Endothelial cell (in vitro differentiated cells): ENCODE data around the gene GPR39. TPM values are rescaled to one million over a fixed set of nuclear protein-coding genes. Genes with fewer than 3 reads are reported as not detected.

Experiments used
- DNase-seq: peaks from one replicate; pipeline ENCODE4 v3.0.0; 2021; ENCODE audit warnings: low spot score
- H3K27ac Mint-ChIP-seq: one replicate; pipeline ENCODE4 v1.8.0; 2021; ENCODE audit warnings: mixed read lengths, inconsistent platforms; ENCODE audit not compliant: unreplicated experiment
- H3K27me3 Mint-ChIP-seq: one replicate; pipeline ENCODE4 v1.8.0; 2021; ENCODE audit warnings: mild to moderate bottlenecking, moderate library complexity, mixed read lengths, inconsistent platforms; ENCODE audit not compliant: unreplicated experiment
- H3K36me3 Mint-ChIP-seq: one replicate; pipeline ENCODE4 v1.8.0; 2021; ENCODE audit warnings: mild to moderate bottlenecking, low read depth, mixed read lengths, inconsistent platforms; ENCODE audit not compliant: unreplicated experiment
- H3K4me1 Mint-ChIP-seq: one replicate; pipeline ENCODE4 v1.8.0; 2021; ENCODE audit warnings: mild to moderate bottlenecking, mixed read lengths, inconsistent platforms; ENCODE audit not compliant: unreplicated experiment
- H3K4me3 Mint-ChIP-seq: one replicate; pipeline ENCODE4 v1.8.0; 2021; ENCODE audit warnings: mild to moderate bottlenecking, mixed read lengths, inconsistent platforms; ENCODE audit not compliant: unreplicated experiment
- H3K9me3 Mint-ChIP-seq: one replicate; pipeline ENCODE4 v1.8.0; 2021; ENCODE audit warnings: mixed read lengths, inconsistent platforms; ENCODE audit not compliant: unreplicated experiment
- total RNA-seq: library from RNA; stranded (reverse); fragmentation: NEBNext Ultra II Directional; extraction: Animal tissue kit (Norgen Biotek cat#: 25700); gene quantifications from one replicate; pipeline ENCODE4 v1.2.1, GENCODE V29; 2021; ENCODE audit not compliant: unreplicated experiment
- TF ChIP-seq, protein P1 (sequence below): fragments of 200-600 bp; sonication (generic); IDR thresholded peaks from one replicate; pipeline ENCODE4 v1.5.0; 2021; ENCODE audit warnings: antibody characterized with exemption; ENCODE audit not compliant: unreplicated experiment

Gene GPR39
- total RNA-seq, 1 donor from 2014 or later: 0.62 TPM

DNA sequence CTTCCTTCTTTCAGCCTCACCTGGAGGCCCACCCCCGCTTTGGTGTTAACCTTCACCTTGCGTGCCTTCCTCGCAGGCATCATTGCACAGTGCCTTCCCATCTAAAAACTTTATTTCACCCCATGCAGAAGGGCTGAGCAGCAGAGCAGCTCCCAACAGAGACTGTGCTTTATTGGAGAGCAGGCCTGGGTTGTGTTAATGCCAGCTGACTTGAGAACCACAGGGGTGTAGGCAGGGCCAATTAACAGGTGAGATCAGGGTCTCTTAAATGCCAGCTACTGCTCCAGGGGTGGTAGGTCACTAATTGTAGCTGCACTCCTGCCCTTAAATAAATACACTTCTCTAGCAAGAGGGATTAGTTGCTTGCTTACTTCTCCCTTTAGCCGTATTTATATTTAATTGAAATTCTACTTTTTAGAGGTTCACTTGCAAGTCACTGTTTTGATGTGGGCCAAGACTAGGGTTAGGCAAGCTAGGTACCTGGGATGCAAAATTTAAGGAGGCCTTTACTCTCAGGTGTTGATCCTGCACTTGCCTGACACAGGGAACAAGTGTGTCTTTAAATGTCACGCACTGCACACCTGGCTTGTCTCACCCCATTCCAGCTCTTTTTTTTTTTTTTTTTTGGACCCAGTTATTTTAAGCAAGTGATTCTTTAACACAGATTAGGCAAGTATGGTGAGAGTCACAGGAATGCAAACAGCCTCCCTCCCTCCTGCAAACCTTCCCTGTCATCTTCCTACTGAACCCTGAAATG, 198.9 kb downstream of the GPR39 start:
- Mint-ChIP-seq H3K9me3 (no peaks in the 10 kb centered on the region), H3K4me1 (no peaks in the 10 kb centered on the region), H3K4me3 (no peak overlapping the region), H3K36me3 (no peaks in the 10 kb centered on the region), H3K27ac (no peak overlapping the region), H3K27me3 (no peaks in the 10 kb centered on the region)
- TF ChIP-seq, protein P1, sequence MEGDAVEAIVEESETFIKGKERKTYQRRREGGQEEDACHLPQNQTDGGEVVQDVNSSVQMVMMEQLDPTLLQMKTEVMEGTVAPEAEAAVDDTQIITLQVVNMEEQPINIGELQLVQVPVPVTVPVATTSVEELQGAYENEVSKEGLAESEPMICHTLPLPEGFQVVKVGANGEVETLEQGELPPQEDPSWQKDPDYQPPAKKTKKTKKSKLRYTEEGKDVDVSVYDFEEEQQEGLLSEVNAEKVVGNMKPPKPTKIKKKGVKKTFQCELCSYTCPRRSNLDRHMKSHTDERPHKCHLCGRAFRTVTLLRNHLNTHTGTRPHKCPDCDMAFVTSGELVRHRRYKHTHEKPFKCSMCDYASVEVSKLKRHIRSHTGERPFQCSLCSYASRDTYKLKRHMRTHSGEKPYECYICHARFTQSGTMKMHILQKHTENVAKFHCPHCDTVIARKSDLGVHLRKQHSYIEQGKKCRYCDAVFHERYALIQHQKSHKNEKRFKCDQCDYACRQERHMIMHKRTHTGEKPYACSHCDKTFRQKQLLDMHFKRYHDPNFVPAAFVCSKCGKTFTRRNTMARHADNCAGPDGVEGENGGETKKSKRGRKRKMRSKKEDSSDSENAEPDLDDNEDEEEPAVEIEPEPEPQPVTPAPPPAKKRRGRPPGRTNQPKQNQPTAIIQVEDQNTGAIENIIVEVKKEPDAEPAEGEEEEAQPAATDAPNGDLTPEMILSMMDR: no peak
- DNase-seq: no peak

GRCh38 chr2:132617989-132618388, 201.4 kb downstream of the GPR39 start:
- no peaks in the 10 kb centered on the region for H3K36me3 Mint-ChIP-seq
- H3K4me1 Mint-ChIP-seq: no peaks in the 10 kb centered on the region
- no peak overlapping the region for H3K4me3 Mint-ChIP-seq
- TF ChIP-seq, protein P1: no peak
- no peaks in the 10 kb centered on the region for H3K9me3 Mint-ChIP-seq
- DNase-seq: no peak
- no peak overlapping the region for H3K27ac Mint-ChIP-seq
- H3K27me3 Mint-ChIP-seq: peaks cover 2% of the 10 kb centered on the region

- no peaks in the 10 kb centered on the region for H3K9me3 Mint-ChIP-seq
- H3K4me1 Mint-ChIP-seq: no peaks in the 10 kb centered on the region
- no peaks in the 10 kb centered on the region for H3K36me3 Mint-ChIP-seq
- H3K27me3 Mint-ChIP-seq: peaks cover 2% of the 10 kb centered on the region
- TF ChIP-seq, protein P1: no peak
- H3K4me3 Mint-ChIP-seq: no peak overlapping the region
- no peak for DNase-seq
- no peak overlapping the region for H3K27ac Mint-ChIP-seq
These were observed 202.1 kb downstream of the GPR39 start for GRCh38 chr2:132618734-132619133.

DNA sequence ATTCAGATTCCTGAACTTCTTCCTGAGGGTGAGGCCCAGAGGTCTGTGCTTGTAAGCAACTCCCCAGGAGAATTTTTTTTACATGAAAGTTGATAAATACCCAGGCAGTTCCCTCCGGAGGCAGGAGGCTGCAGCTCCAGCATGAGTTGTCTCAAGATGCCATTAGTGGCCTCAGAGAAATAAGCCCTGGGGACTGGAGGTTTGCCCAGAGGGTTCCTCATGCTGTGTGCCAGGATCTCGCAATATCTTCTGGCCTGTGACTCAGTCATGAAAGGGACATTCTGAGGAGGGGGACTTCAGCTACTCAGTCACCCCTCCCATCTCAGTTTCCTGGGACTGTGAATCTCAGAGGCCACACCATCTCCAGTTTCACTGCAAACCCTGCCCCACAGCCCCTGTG, 203.5 kb downstream of the GPR39 start:
- no peak for DNase-seq
- Mint-ChIP-seq H3K9me3 (no peaks in the 10 kb centered on the region), H3K4me3 (no peak overlapping the region), H3K27me3 (peaks cover 3% of the 10 kb centered on the region), H3K27ac (no peak overlapping the region), H3K36me3 (no peaks in the 10 kb centered on the region), H3K4me1 (no peaks in the 10 kb centered on the region)
- TF ChIP-seq, protein P1: no peak

GRCh38 chr2:132621131-132621875, 204.7 kb downstream of the GPR39 start:
- Mint-ChIP-seq H3K27ac (no peak overlapping the region), H3K36me3 (no peaks in the 10 kb centered on the region), H3K27me3 (peaks cover 3% of the 10 kb centered on the region), H3K9me3 (no peaks in the 10 kb centered on the region), H3K4me3 (no peak overlapping the region), H3K4me1 (no peaks in the 10 kb centered on the region)
- TF ChIP-seq, protein P1: no peak
- DNase-seq: no peak
